ENCODE data around the gene NECAP2.
"Not testable (repeated sequence)": the region's sequence is repeated elsewhere in the genome, so short reads cannot be mapped to it uniquely, and the experiment has no call there.

NECAP2 gene

GRCh38 chr1:16498573-16499413, 58.3 kb downstream of the NECAP2 start:
- Histone ChIP-seq H3K27ac (ENCODE audit: low read depth, low read length) (no peak overlapping the region), H2AFZ (ENCODE audit: low read depth, low read length, severe bottlenecking) (peak overlapping the region; percentile 92), H3K9me2 (replicated peaks; ENCODE audit: insufficient read depth, low read length) (no peaks in the 10 kb centered on the region), H3K9me3 (ENCODE audit: insufficient read depth, low read length) (no peaks in the 10 kb centered on the region), H3K4me2 (ENCODE audit: low read depth, low read length, poor library complexity, severe bottlenecking) (peak overlapping the region; percentile 86), H3K9ac (ENCODE audit: low read length) (peak overlapping the region; percentile 65), H3K36me3 (ENCODE audit: low read length) (no peaks in the 10 kb centered on the region), H3F3A (ENCODE audit: insufficient read depth) (no peaks in the 10 kb centered on the region), H4K20me1 (ENCODE audit: low read depth, low read length) (no peaks in the 10 kb centered on the region), H3K4me3 (ENCODE audit: insufficient read depth, low read length, poor library complexity, severe bottlenecking) (peak overlapping the region; percentile 72), H3K27me3 (ENCODE audit: low read length) (no peaks in the 10 kb centered on the region), H3K79me2 (ENCODE audit: insufficient read depth, low read length) (no peaks in the 10 kb centered on the region)
- no peak for TF ChIP-seq EZH2phosphoT487 (conservative IDR thresholded peaks at IDR 0.05; ENCODE audit: low read length)
- TF ChIP-seq CTCF (IDR thresholded peaks at IDR 0.05; ENCODE audit: insufficient read depth, low read length, poor library complexity, severe bottlenecking), result no peak

- H3K27me3 ChIP-seq (ENCODE audit: low read length); H4K20me1 ChIP-seq (ENCODE audit: low read depth, low read length); H3K36me3 ChIP-seq (ENCODE audit: low read length); H3K27ac ChIP-seq (ENCODE audit: low read depth, low read length); H3K9ac ChIP-seq (ENCODE audit: low read length); H3K9me2 ChIP-seq (replicated peaks; ENCODE audit: insufficient read depth, low read length); H3K4me3 ChIP-seq (ENCODE audit: insufficient read depth, low read length, poor library complexity, severe bottlenecking); H3K79me2 ChIP-seq (ENCODE audit: insufficient read depth, low read length); H2AFZ ChIP-seq (ENCODE audit: low read depth, low read length, severe bottlenecking); H3F3A ChIP-seq (ENCODE audit: insufficient read depth); H3K4me2 ChIP-seq (ENCODE audit: low read depth, low read length, poor library complexity, severe bottlenecking); H3K9me3 ChIP-seq (ENCODE audit: insufficient read depth, low read length): not testable (repeated sequence)
Observed at GRCh38 chr1:16500466-16500865, 59.9 kb downstream of the NECAP2 start.

GRCh38 chr1:16500975-16501374, 60.5 kb downstream of the NECAP2 start:
- H4K20me1 ChIP-seq (ENCODE audit: low read depth, low read length); H3K27ac ChIP-seq (ENCODE audit: low read depth, low read length); H2AFZ ChIP-seq (ENCODE audit: low read depth, low read length, severe bottlenecking); H3K79me2 ChIP-seq (ENCODE audit: insufficient read depth, low read length); H3K9me2 ChIP-seq (replicated peaks; ENCODE audit: insufficient read depth, low read length); H3K4me3 ChIP-seq (ENCODE audit: insufficient read depth, low read length, poor library complexity, severe bottlenecking); H3F3A ChIP-seq (ENCODE audit: insufficient read depth); H3K4me2 ChIP-seq (ENCODE audit: low read depth, low read length, poor library complexity, severe bottlenecking); H3K36me3 ChIP-seq (ENCODE audit: low read length); H3K27me3 ChIP-seq (ENCODE audit: low read length); H3K9ac ChIP-seq (ENCODE audit: low read length); H3K9me3 ChIP-seq (ENCODE audit: insufficient read depth, low read length): not testable (repeated sequence)

GRCh38 chr1:16501446-16501845, 60.9 kb downstream of the NECAP2 start:
- not testable (repeated sequence) for H3K79me2 ChIP-seq (ENCODE audit: insufficient read depth, low read length); H3K9ac ChIP-seq (ENCODE audit: low read length); H3K9me2 ChIP-seq (replicated peaks; ENCODE audit: insufficient read depth, low read length); H3K4me3 ChIP-seq (ENCODE audit: insufficient read depth, low read length, poor library complexity, severe bottlenecking); H3K27ac ChIP-seq (ENCODE audit: low read depth, low read length); H3K27me3 ChIP-seq (ENCODE audit: low read length); H2AFZ ChIP-seq (ENCODE audit: low read depth, low read length, severe bottlenecking); H3K36me3 ChIP-seq (ENCODE audit: low read length); H3K9me3 ChIP-seq (ENCODE audit: insufficient read depth, low read length); H3F3A ChIP-seq (ENCODE audit: insufficient read depth); H4K20me1 ChIP-seq (ENCODE audit: low read depth, low read length); H3K4me2 ChIP-seq (ENCODE audit: low read depth, low read length, poor library complexity, severe bottlenecking)

GRCh38 chr1:16503494-16503893, 63.0 kb downstream of the NECAP2 start:
- Histone ChIP-seq H2AFZ (ENCODE audit: low read depth, low read length, severe bottlenecking) (no peak overlapping the region), H4K20me1 (ENCODE audit: low read depth, low read length) (no peaks in the 10 kb centered on the region), H3K27ac (ENCODE audit: low read depth, low read length) (no peak overlapping the region), H3F3A (ENCODE audit: insufficient read depth) (no peaks in the 10 kb centered on the region), H3K9me2 (replicated peaks; ENCODE audit: insufficient read depth, low read length) (no peaks in the 10 kb centered on the region), H3K9me3 (ENCODE audit: insufficient read depth, low read length) (no peaks in the 10 kb centered on the region), H3K4me3 (ENCODE audit: insufficient read depth, low read length, poor library complexity, severe bottlenecking) (no peak overlapping the region), H3K79me2 (ENCODE audit: insufficient read depth, low read length) (no peaks in the 10 kb centered on the region), H3K36me3 (ENCODE audit: low read length) (no peaks in the 10 kb centered on the region), H3K9ac (ENCODE audit: low read length) (no peak overlapping the region), H3K4me2 (ENCODE audit: low read depth, low read length, poor library complexity, severe bottlenecking) (no peak overlapping the region), H3K27me3 (ENCODE audit: low read length) (no peaks in the 10 kb centered on the region)
- TF ChIP-seq CTCF (IDR thresholded peaks at IDR 0.05; ENCODE audit: insufficient read depth, low read length, poor library complexity, severe bottlenecking) (no peak), EZH2phosphoT487 (conservative IDR thresholded peaks at IDR 0.05; ENCODE audit: low read length) (no peak)

GRCh38 chr1:16505870-16506269, 65.3 kb downstream of the NECAP2 start:
- H2AFZ ChIP-seq (ENCODE audit: low read depth, low read length, severe bottlenecking); H3K9ac ChIP-seq (ENCODE audit: low read length); H3F3A ChIP-seq (ENCODE audit: insufficient read depth); H4K20me1 ChIP-seq (ENCODE audit: low read depth, low read length); H3K36me3 ChIP-seq (ENCODE audit: low read length); H3K27ac ChIP-seq (ENCODE audit: low read depth, low read length); H3K9me2 ChIP-seq (replicated peaks; ENCODE audit: insufficient read depth, low read length); H3K79me2 ChIP-seq (ENCODE audit: insufficient read depth, low read length); H3K9me3 ChIP-seq (ENCODE audit: insufficient read depth, low read length); H3K27me3 ChIP-seq (ENCODE audit: low read length); H3K4me3 ChIP-seq (ENCODE audit: insufficient read depth, low read length, poor library complexity, severe bottlenecking); H3K4me2 ChIP-seq (ENCODE audit: low read depth, low read length, poor library complexity, severe bottlenecking): not testable (repeated sequence)

Data from SU-DHL-6 (cell line).